Panc1 (cell line): ENCODE results near the gene CDAN1. TPM values are rescaled to one million over a fixed set of nuclear protein-coding genes. Genes with fewer than 3 reads are reported as not detected.

ENCODE experiments used
- ATAC-seq: fragments of 200-7000 bp; cut with Tn5 transposase; 2 replicates; pipeline ENCODE4 v1.9.1; 2020; ENCODE audit warnings: mild to moderate bottlenecking, moderate library complexity
- Bru-seq: library from RNA; stranded (reverse); fragments of 400-500 nt; gene quantifications from one replicate; lab custom pipeline; 2021; lab: Mats Ljungman, UMichigan
- BruChase-seq, 2 experiments: library from RNA; stranded (reverse); fragments of 400-500 nt; gene quantifications; one replicate each; lab custom pipeline; 2021; lab: Mats Ljungman, UMichigan
- BruUV-seq: library from RNA; stranded (reverse); fragments of 400-500 nt; replicated peaks from 2 replicates; lab custom pipeline; 2021; lab: Mats Ljungman, UMichigan
- CTCF ChIA-PET: fragments of 300-600 bp; sonication (Branson Sonifier 250); formaldehyde crosslinking; loops from one replicate; lab custom pipeline; 2022; ENCODE audit warnings: antibody characterized with exemption; lab: Charles Lee
- POLR2A ChIA-PET: fragments of 300-600 bp; sonication (Branson Sonifier 250); formaldehyde crosslinking; loops from one replicate; lab custom pipeline; 2022; ENCODE audit warnings: antibody characterized with exemption; lab: Charles Lee
- DNase-seq: peaks from one replicate; pipeline ENCODE4 v3.0.0-alpha.2; 2010; ENCODE audit warnings: low read depth, low spot score
- H3K27ac ChIP-seq: 2 replicates; pipeline ENCODE4 v1.5.1; 2011; ENCODE audit warnings: mild to moderate bottlenecking, low read length, inconsistent platforms
- H3K27me3 ChIP-seq: fragments of 200-500 bp; sonication (Bioruptor generic); 2 replicates; pipeline ENCODE4 v1.6.0; 2014; ENCODE audit warnings: low read length, inconsistent platforms; ENCODE audit not compliant: control insufficient read depth, insufficient read depth
- H3K36me3 ChIP-seq: fragments of 200-500 bp; sonication (Bioruptor generic); 2 replicates; pipeline ENCODE4 v1.5.1; 2014; ENCODE audit warnings: inconsistent platforms, mild to moderate bottlenecking, low read length, moderate library complexity; ENCODE audit not compliant: control insufficient read depth, insufficient read depth
- H3K4me1 ChIP-seq: 2 replicates; pipeline ENCODE4 v1.5.1; 2011; ENCODE audit warnings: inconsistent platforms, mild to moderate bottlenecking, low read length, moderate library complexity; ENCODE audit not compliant: control insufficient read depth, insufficient read depth
- H3K4me3 ChIP-seq, 2 experiments: 2 replicates each; pipeline ENCODE4 v1.5.1; 2011 to 2012; ENCODE audit warnings: low read depth in 2 of 2, low read length in 2 of 2, mild to moderate bottlenecking in 2 of 2, inconsistent platforms in 1 of 2, moderate library complexity in 1 of 2
- H3K9me3 ChIP-seq: fragments of 200-500 bp; sonication (Bioruptor generic); 2 replicates; pipeline ENCODE4 v1.5.1; 2014; ENCODE audit warnings: low read depth, mild to moderate bottlenecking, inconsistent platforms, low read length, moderate library complexity; ENCODE audit not compliant: control insufficient read depth, insufficient read depth
- POLR2AphosphoS5 ChIP-seq: IDR thresholded peaks from 2 replicates; pipeline ENCODE4 v1.6.1; 2012; ENCODE audit warnings: mild to moderate bottlenecking, low read depth, low read length, moderate library complexity
- REST ChIP-seq, 2 experiments: IDR thresholded peaks; 2 replicates each; pipeline ENCODE4 v1.6.1; 2011 to 2012; ENCODE audit warnings: low read depth in 2 of 2, control low read depth in 1 of 2, low read length in 1 of 2, mild to moderate bottlenecking in 1 of 2, moderate library complexity in 1 of 2; ENCODE audit not compliant: insufficient read depth in 1 of 2
- SIN3A ChIP-seq: IDR thresholded peaks from 2 replicates; pipeline ENCODE4 v1.6.1; 2012; ENCODE audit warnings: low read depth, mild to moderate bottlenecking, low read length, moderate library complexity, borderline replicate concordance; ENCODE audit not compliant: insufficient read depth
- TCF7L2 ChIP-seq: IDR thresholded peaks from 2 replicates; pipeline ENCODE4 v1.6.1; 2011; ENCODE audit warnings: mild to moderate bottlenecking, low read depth, low read length, inconsistent platforms
- in situ Hi-C: cut with HindIII; loops from 2 replicates; pipeline ENCODE4 v1.10.0; 2016; ENCODE audit warnings: low sequenced_read_pairs, low pct_unique_long_range_greater_than_20kb
- intact Hi-C: fragments of 100-400 bp; cut with micrococcal nuclease; formaldehyde crosslinking; loops from one replicate; pipeline ENCODE4 v1.10.0; 2022; ENCODE audit not compliant: unreplicated experiment
- long read RNA-seq: library from polyadenylated mRNA; unstranded; transcript quantifications from one replicate; pipeline ENCODE4 v2.0.0, GENCODE V29; 2021; ENCODE audit not compliant: unreplicated experiment
- polyA plus RNA-seq: library from polyadenylated mRNA; unstranded; fragments of >200 nt; gene quantifications from one replicate; pipeline ENCODE4 v1.2.1, GENCODE V29; 2012; ENCODE audit warnings: missing spikeins; ENCODE audit not compliant: insufficient read length
- total RNA-seq: library from RNA; stranded (reverse); gene quantifications from one replicate; pipeline ENCODE4 v1.2.1, GENCODE V29; 2021; ENCODE audit not compliant: unreplicated experiment
- TF ChIP-seq, protein P1 (sequence below): fragments of 450-650 bp; IDR thresholded peaks from 2 replicates; pipeline ENCODE4 v1.5.1; 2017; ENCODE audit warnings: mild to moderate bottlenecking

CDAN1 gene
- total RNA-seq: 41.1 TPM
- 17.8 TPM for polyA plus RNA-seq
- Bru-seq, nascent RNA: percentile 80 among the genes with signal in this experiment
- BruChase-seq, experiment 1, labeled RNA remaining after a 2-hour chase: percentile 84 among the genes with signal in this experiment
- BruChase-seq, experiment 2, labeled RNA remaining after a 6-hour chase: percentile 83 among the genes with signal in this experiment
- long read RNA-seq, full-length matches to known transcripts: 6 of 53 reads
- long read RNA-seq, partial matches to known transcripts: 22 of 53 reads
- long read RNA-seq, other reads (novel, unspliced or antisense): 25 of 53 reads

- H3K27ac ChIP-seq: peak within 1 kb of the TSS; percentile 87
- H3K4me3 ChIP-seq: peak within 1 kb of the TSS; percentile 77 to 78
- no TSS peak for BruUV-seq
- DNase-seq (peak; percentile 41), ATAC-seq (peak; percentile 96)
- TF ChIP-seq TCF7L2: no peak
- peak; percentile 82 for TF ChIP-seq POLR2AphosphoS5
- CTCF ChIA-PET: interaction anchor here (0.5 to 1.4 kb wide), 3 partner anchors 141 to 549 kb away, joined by 3 to 11 read pairs (median 4); no protein-coding TSS in a partner anchor
- no peaks in the 10 kb centered on the region for H3K9me3 ChIP-seq
- intact Hi-C loops: no loop called here
- no peaks in the 10 kb centered on the region for H3K36me3 ChIP-seq
- in situ Hi-C loops: no loop called here
- H3K27me3 ChIP-seq: no peaks in the 10 kb centered on the region
- POLR2A ChIA-PET: interaction anchor here (1.1 kb wide), 1 partner anchor 398 kb away, joined by 3 read pairs; no protein-coding TSS in a partner anchor
- H3K4me1 ChIP-seq: 0 out of 2 replicates have a peak, but pooled peaks cover 11% of the 10 kb centered on the region
Observed at GRCh38 chr15:42736793-42737528, at the start of gene CDAN1. TSS of gene CDAN1 (minus strand) at chr15:42737128. CDS start at chr15:42737102, 26 bp downstream.

- Histone ChIP-seq H3K9me3 (no peaks in the 10 kb centered on the region), H3K4me3 (no peak overlapping the region), H3K4me1 (no peaks in the 10 kb centered on the region), H3K36me3 (no peaks in the 10 kb centered on the region), H3K27ac (no peak overlapping the region), H3K27me3 (no peaks in the 10 kb centered on the region)
- in situ Hi-C loops (no loop called here), intact Hi-C loops (no loop called here)
- POLR2A ChIA-PET: no interaction called here
- CTCF ChIA-PET: no interaction called here
- TF ChIP-seq SIN3A (no peak), POLR2AphosphoS5 (no peak), REST (IDR thresholded peaks at IDR 0.05; ENCODE audit: insufficient read depth in 1 of 2, low read depth in 2 of 2, low read length in 1 of 2) (no peak), TCF7L2 (no peak)
- TF ChIP-seq, protein P1, sequence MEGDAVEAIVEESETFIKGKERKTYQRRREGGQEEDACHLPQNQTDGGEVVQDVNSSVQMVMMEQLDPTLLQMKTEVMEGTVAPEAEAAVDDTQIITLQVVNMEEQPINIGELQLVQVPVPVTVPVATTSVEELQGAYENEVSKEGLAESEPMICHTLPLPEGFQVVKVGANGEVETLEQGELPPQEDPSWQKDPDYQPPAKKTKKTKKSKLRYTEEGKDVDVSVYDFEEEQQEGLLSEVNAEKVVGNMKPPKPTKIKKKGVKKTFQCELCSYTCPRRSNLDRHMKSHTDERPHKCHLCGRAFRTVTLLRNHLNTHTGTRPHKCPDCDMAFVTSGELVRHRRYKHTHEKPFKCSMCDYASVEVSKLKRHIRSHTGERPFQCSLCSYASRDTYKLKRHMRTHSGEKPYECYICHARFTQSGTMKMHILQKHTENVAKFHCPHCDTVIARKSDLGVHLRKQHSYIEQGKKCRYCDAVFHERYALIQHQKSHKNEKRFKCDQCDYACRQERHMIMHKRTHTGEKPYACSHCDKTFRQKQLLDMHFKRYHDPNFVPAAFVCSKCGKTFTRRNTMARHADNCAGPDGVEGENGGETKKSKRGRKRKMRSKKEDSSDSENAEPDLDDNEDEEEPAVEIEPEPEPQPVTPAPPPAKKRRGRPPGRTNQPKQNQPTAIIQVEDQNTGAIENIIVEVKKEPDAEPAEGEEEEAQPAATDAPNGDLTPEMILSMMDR: no peak
- DNase-seq (no peak), ATAC-seq (no peak)
- BruUV-seq: no TSS peak
Observed at GRCh38 chr15:42785569-42785968, 48.6 kb upstream of the CDAN1 start.
